Stimulated activated naive CD4-positive, alpha-beta T cell treated with Interleukin-2 at 50 U/mL for 16 hours (primary cell): Measurements from ENCODE around the gene TNFRSF25.
"Not testable (repeated sequence)": the region's sequence is repeated elsewhere in the genome, so short reads cannot be mapped to it uniquely, and the experiment has no call there.

Experiments used
- DNase-seq: peaks from one replicate; lab custom pipeline; 2025; lab: John Stamatoyannopoulos, UW

Gene TNFRSF25

GRCh38 chr1:6453895-6454855 is 11.8 kb downstream of the TNFRSF25 start:
- DNase-seq, result not testable (repeated sequence)

GRCh38 chr1:6450943-6451373 is 15.0 kb downstream of the TNFRSF25 start:
- DNase-seq, result no peak

GRCh38 chr1:6450486-6450885 is 15.5 kb downstream of the TNFRSF25 start:
- not testable (repeated sequence) for DNase-seq

GRCh38 chr1:6450005-6450450 is 15.9 kb downstream of the TNFRSF25 start:
- no peak for DNase-seq

GRCh38 chr1:6448749-6449631 is 17.0 kb downstream of the TNFRSF25 start:
- DNase-seq, result peak; percentile 30

GRCh38 chr1:6447818-6448748 is 17.9 kb downstream of the TNFRSF25 start:
- DNase-seq, result peak; percentile 23

DNA sequence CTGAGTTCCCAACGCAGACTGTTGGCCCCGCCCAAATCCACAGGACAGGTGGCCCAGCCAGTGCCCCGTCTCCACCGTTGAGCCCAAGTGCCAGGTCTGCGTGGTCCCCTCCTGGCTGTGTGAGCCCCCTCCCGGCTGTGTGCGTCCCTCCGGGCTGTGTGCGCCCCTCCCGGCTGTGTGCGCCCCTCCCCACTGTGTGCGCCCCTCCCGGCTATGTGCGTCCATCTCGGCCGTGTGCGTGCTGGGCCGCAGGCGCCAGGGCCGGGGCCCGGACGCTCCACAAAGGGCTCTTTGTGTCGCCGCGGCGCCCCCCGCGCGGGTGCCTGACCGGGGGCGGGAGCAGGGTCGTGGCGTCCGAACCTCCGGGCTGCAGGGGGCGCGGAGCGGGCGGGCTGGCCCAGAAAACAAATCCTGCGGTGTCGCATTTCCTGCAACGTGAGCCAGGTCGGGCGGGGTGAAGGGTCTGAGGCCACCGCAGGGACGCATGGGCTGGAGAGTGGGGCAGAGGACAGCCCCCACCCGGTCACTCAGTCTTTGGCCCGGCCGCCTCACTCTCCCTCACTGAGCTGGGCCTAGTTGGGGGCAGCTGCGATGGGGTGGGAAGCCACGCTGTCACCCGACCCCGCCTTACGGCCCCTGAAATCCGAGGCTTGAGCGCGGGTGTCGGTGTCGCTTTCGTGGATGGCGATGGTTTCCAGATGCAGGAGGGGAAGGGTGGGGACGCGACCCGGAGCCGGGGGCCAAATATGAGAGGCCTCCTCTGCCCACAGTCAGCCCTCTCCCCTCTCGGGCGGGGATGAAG is 18.8 kb downstream of the TNFRSF25 start:
- DNase-seq, result no peak

GRCh38 chr1:6446665-6447015 is 19.3 kb downstream of the TNFRSF25 start:
- DNase-seq, result no peak

- not testable (repeated sequence) for DNase-seq
These were observed 20.0 kb downstream of the TNFRSF25 start for GRCh38 chr1:6445929-6446328.

DNA sequence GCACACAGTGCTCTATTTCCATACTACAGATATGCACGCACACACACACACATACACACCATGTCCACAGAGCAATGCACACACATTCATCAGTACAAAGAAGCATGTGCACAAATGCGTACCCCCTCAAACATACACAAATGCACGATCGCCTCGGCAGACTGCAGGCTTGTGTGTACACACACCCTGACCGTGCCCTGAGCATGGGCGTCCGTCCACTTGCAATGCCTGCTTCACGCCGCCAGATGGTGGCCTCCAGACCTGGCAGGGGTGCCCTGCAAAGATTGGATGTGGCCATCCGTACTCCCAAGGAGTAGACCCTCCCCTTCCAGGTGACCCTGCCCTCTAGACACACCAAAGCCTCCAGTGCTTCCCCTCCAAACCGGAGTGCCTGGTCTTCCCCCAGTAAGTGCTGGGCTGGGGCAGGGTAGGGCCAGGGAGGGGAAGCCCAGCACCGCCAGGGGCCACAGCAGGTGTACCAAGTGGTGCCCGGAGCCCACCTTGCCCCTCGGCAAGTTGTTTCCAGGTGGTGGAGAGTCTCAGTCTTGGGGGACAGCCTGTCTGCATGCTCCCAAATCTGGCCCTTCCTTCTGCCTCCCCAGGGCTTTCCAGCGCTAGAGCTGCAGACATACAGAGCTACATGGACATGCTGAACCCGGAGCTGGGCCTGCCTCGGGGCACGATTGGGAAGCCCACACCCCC is 20.8 kb downstream of the TNFRSF25 start:
- DNase-seq, result peak; percentile 18

DNA sequence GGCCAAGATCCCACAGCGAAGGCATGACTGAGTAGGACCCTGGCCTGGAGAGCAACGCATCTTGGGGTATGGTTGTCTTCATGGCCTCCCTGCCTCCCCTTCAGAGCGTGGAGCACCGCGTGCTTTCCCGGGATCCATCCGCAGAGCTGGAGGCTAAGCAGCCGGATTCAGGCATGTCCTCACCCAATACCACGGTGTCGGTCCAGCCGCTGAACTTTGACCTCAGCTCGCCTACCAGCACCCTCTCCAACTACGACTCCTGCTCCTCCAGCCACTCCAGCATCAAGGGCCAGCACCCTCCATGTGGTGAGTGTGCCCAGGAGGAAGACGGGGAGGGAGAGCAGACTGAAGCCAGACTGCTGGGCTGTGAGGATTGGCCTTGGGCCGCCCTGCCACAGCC is 21.6 kb downstream of the TNFRSF25 start:
- no peak for DNase-seq

- no peak for DNase-seq
These were observed 22.4 kb downstream of the TNFRSF25 start for GRCh38 chr1:6443339-6444115.

GRCh38 chr1:6441586-6441985 is 24.4 kb downstream of the TNFRSF25 start:
- no peak for DNase-seq

DNA sequence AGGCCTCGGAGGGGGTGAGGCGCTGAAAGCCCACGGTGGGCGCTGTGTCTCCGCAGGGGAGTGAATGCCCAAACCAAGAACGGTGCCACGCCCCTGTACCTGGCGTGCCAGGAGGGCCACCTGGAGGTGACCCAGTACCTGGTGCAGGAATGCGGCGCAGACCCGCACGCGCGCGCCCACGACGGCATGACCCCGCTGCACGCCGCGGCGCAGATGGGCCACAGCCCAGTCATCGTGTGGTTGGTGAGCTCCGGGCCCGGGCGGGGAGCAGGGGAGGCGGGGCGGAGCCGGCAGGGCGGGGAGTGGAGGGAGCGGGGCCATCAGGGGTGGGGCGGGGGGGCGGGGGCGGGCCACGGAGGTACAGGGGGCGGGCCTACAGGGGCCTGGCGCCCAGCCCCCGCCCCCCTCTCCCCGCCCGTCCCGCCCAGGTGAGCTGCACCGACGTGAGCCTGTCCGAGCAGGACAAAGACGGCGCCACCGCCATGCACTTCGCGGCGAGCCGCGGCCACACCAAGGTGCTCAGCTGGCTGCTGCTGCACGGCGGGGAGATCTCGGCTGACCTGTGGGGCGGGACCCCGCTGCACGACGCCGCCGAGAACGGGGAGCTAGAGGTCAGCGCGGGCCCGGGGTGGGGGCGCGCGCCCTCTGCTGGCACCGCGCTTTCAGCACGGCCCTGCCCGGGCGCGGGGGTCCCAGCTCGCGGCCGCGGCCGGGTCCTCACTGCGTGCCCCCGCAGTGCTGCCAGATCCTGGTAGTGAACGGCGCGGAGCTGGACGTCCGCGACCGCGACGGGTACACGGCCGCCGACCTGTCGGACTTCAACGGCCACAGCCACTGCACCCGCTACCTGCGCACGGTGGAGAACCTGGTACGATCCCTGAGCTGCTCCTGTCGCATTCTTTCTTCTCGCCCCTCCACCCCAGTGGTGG is 25.5 kb downstream of the TNFRSF25 start:
- peak; percentile 79 for DNase-seq

- peak; percentile 62 for DNase-seq
These were observed 27.9 kb downstream of the TNFRSF25 start for GRCh38 chr1:6438047-6438525.

DNA sequence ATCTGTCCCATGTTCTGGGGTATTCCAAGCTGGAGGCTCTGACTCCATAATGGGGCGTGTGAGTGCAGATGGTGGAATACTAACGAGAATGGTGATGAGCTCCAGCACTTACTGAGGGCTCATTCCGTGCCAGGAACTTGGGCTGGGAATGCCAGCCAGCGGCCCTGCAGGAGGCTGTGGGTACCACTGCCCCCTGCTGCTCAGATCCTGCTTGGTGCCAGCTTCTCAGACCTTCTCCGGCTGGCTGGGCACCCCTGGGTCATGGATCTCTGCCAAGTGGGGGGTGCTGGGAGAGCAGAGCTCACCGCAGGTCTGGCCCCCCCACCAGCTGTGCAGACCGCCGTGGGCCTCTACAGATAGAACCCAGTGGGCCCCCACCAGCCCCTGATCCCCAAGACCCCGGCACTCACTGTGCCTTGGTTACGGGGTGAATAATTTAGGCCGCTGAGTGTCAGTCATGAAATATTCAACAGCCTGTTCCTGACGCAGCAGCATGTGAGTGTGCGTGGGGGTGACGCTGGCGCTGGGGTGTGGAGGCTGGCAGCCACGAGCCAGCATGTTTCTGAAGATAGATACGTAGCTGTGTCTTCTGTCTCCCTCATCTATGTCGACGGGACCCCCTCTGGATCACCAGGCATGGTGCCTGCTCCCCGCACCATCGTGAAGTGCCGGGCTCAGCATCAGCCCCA is 28.8 kb downstream of the TNFRSF25 start:
- not testable (repeated sequence) for DNase-seq

DNA sequence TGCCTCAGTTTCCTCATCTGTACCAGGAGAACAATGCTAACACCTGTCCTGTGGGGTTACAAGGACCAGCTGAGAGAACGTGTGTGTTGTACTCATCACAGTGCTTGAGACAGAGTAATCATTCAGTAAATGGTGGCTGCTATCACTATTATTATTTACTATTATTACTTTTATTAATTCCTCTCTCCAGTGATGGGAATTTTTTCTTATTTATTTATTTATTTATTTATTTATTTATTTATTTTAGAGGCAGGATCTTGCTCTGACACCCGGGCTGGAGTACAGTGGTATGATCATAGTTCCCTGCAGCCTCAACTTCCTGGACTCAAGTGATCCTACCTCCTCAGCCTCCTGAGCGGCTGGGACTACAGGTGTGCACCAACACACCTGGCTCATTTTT is 29.7 kb downstream of the TNFRSF25 start:
- not testable (repeated sequence) for DNase-seq
